ENCODE results near the gene COLEC11.
A peak's percentile ranks its signal among the peaks of the same experiment; 100 is the strongest.

COLEC11 gene

GRCh38 chr2:3558205-3559014, 36.5 kb upstream of the COLEC11 start, which contains the start of gene RNASEH1 (continued):
- TF ChIP-seq, protein P1, sequence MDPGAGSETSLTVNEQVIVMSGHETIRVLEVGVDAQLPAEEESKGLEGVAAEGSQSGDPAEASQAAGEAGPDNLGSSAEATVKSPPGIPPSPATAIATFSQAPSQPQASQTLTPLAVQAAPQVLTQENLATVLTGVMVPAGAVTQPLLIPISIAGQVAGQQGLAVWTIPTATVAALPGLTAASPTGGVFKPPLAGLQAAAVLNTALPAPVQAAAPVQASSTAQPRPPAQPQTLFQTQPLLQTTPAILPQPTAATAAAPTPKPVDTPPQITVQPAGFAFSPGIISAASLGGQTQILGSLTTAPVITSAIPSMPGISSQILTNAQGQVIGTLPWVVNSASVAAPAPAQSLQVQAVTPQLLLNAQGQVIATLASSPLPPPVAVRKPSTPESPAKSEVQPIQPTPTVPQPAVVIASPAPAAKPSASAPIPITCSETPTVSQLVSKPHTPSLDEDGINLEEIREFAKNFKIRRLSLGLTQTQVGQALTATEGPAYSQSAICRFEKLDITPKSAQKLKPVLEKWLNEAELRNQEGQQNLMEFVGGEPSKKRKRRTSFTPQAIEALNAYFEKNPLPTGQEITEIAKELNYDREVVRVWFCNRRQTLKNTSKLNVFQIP (CRISPR knock-in tag; IDR thresholded peaks at IDR 0.05; ENCODE audit: borderline replicate concordance, low read depth) = no peak
- TF ChIP-seq PPARA (CRISPR knock-in tag; IDR thresholded peaks at IDR 0.05; ENCODE audit: borderline replicate concordance) (no peak), ARNTL (CRISPR knock-in tag; IDR thresholded peaks at IDR 0.05; ENCODE audit: borderline replicate concordance, low read depth) (peak; percentile 54; the same call in 1 of the 2 replicates), GLIS3 (CRISPR knock-in tag; IDR thresholded peaks at IDR 0.05) (no peak), ZNF8 (CRISPR knock-in tag; IDR thresholded peaks at IDR 0.05) (peak; percentile 40; the same call in 1 of the 2 replicates), ZFP3 (CRISPR knock-in tag; IDR thresholded peaks at IDR 0.05) (peak; percentile 72; the same call in 1 of the 2 replicates)

GRCh38 chr2:3563521-3563976, 31.4 kb upstream of the COLEC11 start:
- TF ChIP-seq, protein P2, sequence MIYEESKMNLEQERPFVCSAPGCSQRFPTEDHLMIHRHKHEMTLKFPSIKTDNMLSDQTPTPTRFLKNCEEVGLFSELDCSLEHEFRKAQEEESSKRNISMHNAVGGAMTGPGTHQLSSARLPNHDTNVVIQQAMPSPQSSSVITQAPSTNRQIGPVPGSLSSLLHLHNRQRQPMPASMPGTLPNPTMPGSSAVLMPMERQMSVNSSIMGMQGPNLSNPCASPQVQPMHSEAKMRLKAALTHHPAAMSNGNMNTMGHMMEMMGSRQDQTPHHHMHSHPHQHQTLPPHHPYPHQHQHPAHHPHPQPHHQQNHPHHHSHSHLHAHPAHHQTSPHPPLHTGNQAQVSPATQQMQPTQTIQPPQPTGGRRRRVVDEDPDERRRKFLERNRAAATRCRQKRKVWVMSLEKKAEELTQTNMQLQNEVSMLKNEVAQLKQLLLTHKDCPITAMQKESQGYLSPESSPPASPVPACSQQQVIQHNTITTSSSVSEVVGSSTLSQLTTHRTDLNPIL (CRISPR knock-in tag; IDR thresholded peaks at IDR 0.05; ENCODE audit: low read depth) = no peak
- no peak for TF ChIP-seq ZNF70 (CRISPR knock-in tag; IDR thresholded peaks at IDR 0.05)
- TF ChIP-seq TCF4 (CRISPR knock-in tag; IDR thresholded peaks at IDR 0.05; ENCODE audit: borderline replicate concordance) = no peak
- TF ChIP-seq, protein P3, sequence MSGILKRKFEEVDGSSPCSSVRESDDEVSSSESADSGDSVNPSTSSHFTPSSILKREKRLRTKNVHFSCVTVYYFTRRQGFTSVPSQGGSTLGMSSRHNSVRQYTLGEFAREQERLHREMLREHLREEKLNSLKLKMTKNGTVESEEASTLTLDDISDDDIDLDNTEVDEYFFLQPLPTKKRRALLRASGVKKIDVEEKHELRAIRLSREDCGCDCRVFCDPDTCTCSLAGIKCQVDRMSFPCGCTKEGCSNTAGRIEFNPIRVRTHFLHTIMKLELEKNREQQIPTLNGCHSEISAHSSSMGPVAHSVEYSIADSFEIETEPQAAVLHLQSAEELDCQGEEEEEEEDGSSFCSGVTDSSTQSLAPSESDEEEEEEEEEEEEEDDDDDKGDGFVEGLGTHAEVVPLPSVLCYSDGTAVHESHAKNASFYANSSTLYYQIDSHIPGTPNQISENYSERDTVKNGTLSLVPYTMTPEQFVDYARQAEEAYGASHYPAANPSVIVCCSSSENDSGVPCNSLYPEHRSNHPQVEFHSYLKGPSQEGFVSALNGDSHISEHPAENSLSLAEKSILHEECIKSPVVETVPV (CRISPR knock-in tag; IDR thresholded peaks at IDR 0.05) = no peak
- no peak for TF ChIP-seq SNAI2 (CRISPR knock-in tag; IDR thresholded peaks at IDR 0.05)
- no peak for TF ChIP-seq BACH2 (CRISPR knock-in tag; IDR thresholded peaks at IDR 0.05; ENCODE audit: borderline replicate concordance)
- TF ChIP-seq OSR1 (CRISPR knock-in tag; IDR thresholded peaks at IDR 0.05) = no peak
- no peak for ATAC-seq

GRCh38 chr2:3565117-3565516, 29.8 kb upstream of the COLEC11 start:
- no peak for TF ChIP-seq CSDC2 (CRISPR knock-in tag; IDR thresholded peaks at IDR 0.05)
- no peak for TF ChIP-seq TOX (CRISPR knock-in tag; IDR thresholded peaks at IDR 0.05; ENCODE audit: borderline replicate concordance)
- no peak for TF ChIP-seq ARNTL (CRISPR knock-in tag; IDR thresholded peaks at IDR 0.05; ENCODE audit: borderline replicate concordance, low read depth)
- no peak for TF ChIP-seq ISL1 (CRISPR knock-in tag; IDR thresholded peaks at IDR 0.05)
- no peak for TF ChIP-seq BACH2 (CRISPR knock-in tag; IDR thresholded peaks at IDR 0.05; ENCODE audit: borderline replicate concordance)
- TF ChIP-seq, protein P3 (CRISPR knock-in tag; IDR thresholded peaks at IDR 0.05) = no peak
- TF ChIP-seq ESRRG (CRISPR knock-in tag; IDR thresholded peaks at IDR 0.05) = no peak
- TF ChIP-seq ZFP30 (CRISPR knock-in tag; IDR thresholded peaks at IDR 0.05) = no peak
- no peak for TF ChIP-seq GLIS3 (CRISPR knock-in tag; IDR thresholded peaks at IDR 0.05)
- no peak for TF ChIP-seq ZC3H10 (CRISPR knock-in tag; IDR thresholded peaks at IDR 0.05)
- TF ChIP-seq, protein P2 (CRISPR knock-in tag; IDR thresholded peaks at IDR 0.05; ENCODE audit: low read depth) = no peak
- no peak for TF ChIP-seq ZNF70 (CRISPR knock-in tag; IDR thresholded peaks at IDR 0.05)
- TF ChIP-seq, protein P4, sequence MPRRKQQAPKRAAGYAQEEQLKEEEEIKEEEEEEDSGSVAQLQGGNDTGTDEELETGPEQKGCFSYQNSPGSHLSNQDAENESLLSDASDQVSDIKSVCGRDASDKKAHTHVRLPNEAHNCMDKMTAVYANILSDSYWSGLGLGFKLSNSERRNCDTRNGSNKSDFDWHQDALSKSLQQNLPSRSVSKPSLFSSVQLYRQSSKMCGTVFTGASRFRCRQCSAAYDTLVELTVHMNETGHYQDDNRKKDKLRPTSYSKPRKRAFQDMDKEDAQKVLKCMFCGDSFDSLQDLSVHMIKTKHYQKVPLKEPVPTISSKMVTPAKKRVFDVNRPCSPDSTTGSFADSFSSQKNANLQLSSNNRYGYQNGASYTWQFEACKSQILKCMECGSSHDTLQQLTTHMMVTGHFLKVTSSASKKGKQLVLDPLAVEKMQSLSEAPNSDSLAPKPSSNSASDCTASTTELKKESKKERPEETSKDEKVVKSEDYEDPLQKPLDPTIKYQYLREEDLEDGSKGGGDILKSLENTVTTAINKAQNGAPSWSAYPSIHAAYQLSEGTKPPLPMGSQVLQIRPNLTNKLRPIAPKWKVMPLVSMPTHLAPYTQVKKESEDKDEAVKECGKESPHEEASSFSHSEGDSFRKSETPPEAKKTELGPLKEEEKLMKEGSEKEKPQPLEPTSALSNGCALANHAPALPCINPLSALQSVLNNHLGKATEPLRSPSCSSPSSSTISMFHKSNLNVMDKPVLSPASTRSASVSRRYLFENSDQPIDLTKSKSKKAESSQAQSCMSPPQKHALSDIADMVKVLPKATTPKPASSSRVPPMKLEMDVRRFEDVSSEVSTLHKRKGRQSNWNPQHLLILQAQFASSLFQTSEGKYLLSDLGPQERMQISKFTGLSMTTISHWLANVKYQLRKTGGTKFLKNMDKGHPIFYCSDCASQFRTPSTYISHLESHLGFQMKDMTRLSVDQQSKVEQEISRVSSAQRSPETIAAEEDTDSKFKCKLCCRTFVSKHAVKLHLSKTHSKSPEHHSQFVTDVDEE (CRISPR knock-in tag; IDR thresholded peaks at IDR 0.05) = no peak
- no peak for TF ChIP-seq TCF4 (CRISPR knock-in tag; IDR thresholded peaks at IDR 0.05; ENCODE audit: borderline replicate concordance)
- no peak for TF ChIP-seq RARB (CRISPR knock-in tag; IDR thresholded peaks at IDR 0.05)
- TF ChIP-seq, protein P1 (CRISPR knock-in tag; IDR thresholded peaks at IDR 0.05; ENCODE audit: borderline replicate concordance, low read depth) = no peak
- TF ChIP-seq PPARA (CRISPR knock-in tag; IDR thresholded peaks at IDR 0.05; ENCODE audit: borderline replicate concordance) = no peak
- no peak for ATAC-seq
